NCI-H2171 (cell line): ENCODE data around the gene AGPAT4.

Source experiments
- DNase-seq: peaks from one replicate; lab custom pipeline; 2025; lab: John Stamatoyannopoulos, UW

AGPAT4 gene

GRCh38 chr6:161166176-161166575 lies 107.7 kb downstream of the AGPAT4 start:
- DNase-seq: no peak

- DNase-seq: no peak
These were observed 109.7 kb downstream of the AGPAT4 start for GRCh38 chr6:161164182-161164625.

GRCh38 chr6:161163466-161164181 lies 110.2 kb downstream of the AGPAT4 start:
- no peak for DNase-seq

GRCh38 chr6:161162722-161163121 lies 111.1 kb downstream of the AGPAT4 start:
- no peak for DNase-seq

GRCh38 chr6:161161889-161162624 lies 111.8 kb downstream of the AGPAT4 start:
- no peak for DNase-seq

GRCh38 chr6:161161121-161161520 lies 112.7 kb downstream of the AGPAT4 start:
- no peak for DNase-seq

- no peak for DNase-seq
These were observed 119.0 kb downstream of the AGPAT4 start for GRCh38 chr6:161154796-161155335.

GRCh38 chr6:161153725-161154124 lies 120.1 kb downstream of the AGPAT4 start:
- DNase-seq: no peak

- no peak for DNase-seq
These were observed 120.8 kb downstream of the AGPAT4 start for GRCh38 chr6:161152907-161153662.

- DNase-seq: no peak
These were observed 121.4 kb downstream of the AGPAT4 start for GRCh38 chr6:161152527-161152862.

- no peak for DNase-seq
These were observed 122.0 kb downstream of the AGPAT4 start for GRCh38 chr6:161151660-161152526.

- no peak for DNase-seq
These were observed 122.7 kb downstream of the AGPAT4 start for GRCh38 chr6:161151059-161151645.

GRCh38 chr6:161150566-161150965 lies 123.3 kb downstream of the AGPAT4 start:
- no peak for DNase-seq

- no peak for DNase-seq
These were observed 123.7 kb downstream of the AGPAT4 start for GRCh38 chr6:161150136-161150535.

- no peak for DNase-seq
These were observed 130.0 kb downstream of the AGPAT4 start for GRCh38 chr6:161143663-161144430.

- DNase-seq: no peak
These were observed 130.9 kb downstream of the AGPAT4 start for GRCh38 chr6:161142957-161143296.

- peak; percentile 10 for DNase-seq
These were observed 132.7 kb downstream of the AGPAT4 start for GRCh38 chr6:161141173-161141572.

- no peak for DNase-seq
These were observed 133.3 kb downstream of the AGPAT4 start for GRCh38 chr6:161140554-161140875.

- peak; percentile 52 for DNase-seq
These were observed 133.9 kb downstream of the AGPAT4 start for GRCh38 chr6:161139766-161140553.

- DNase-seq: no peak
These were observed 134.5 kb downstream of the AGPAT4 start for GRCh38 chr6:161139304-161139765.
